Peyer's patch (tissue), 4 donors: Measurements from ENCODE around the gene SPATA16. TPM values are rescaled to one million over a fixed set of nuclear protein-coding genes. Genes with fewer than 3 reads are reported as not detected.

ENCODE experiments used
- DNase-seq, 3 donors: peaks; one replicate each; pipeline ENCODE4 v3.0.0-alpha.2; 2017 to 2019
- H3K27ac ChIP-seq, 4 donors: fragments of 200-600 bp; sonication (generic); one replicate each; pipeline ENCODE4 v1.5.1; 2016 to 2019
- H3K27me3 ChIP-seq, 2 donors: fragments of 200-600 bp; sonication (generic); one replicate each; pipeline ENCODE4 v1.5.1; 2019
- H3K36me3 ChIP-seq, 3 donors: fragments of 200-600 bp; sonication (generic); one replicate each; pipeline ENCODE4 v1.5.1; 2016 to 2019
- H3K4me1 ChIP-seq, 4 donors: fragments of 200-600 bp; sonication (generic); one replicate each; pipeline ENCODE4 v1.5.1; 2016 to 2019
- H3K4me3 ChIP-seq, 4 donors: fragments of 200-600 bp; sonication (generic); 1 replicate in 3 of 4; 2 replicates in 1 of 4; pipeline ENCODE4 v1.5.1; 2016 to 2019; ENCODE audit warnings: mild to moderate bottlenecking in 1 of 4
- H3K9me3 ChIP-seq, 4 donors: fragments of 200-600 bp; sonication (generic); one replicate each; pipeline ENCODE4 v1.5.1; 2016 to 2019; ENCODE audit warnings: mild to moderate bottlenecking in 1 of 4
- CTCF ChIP-seq, 6 experiments: fragments of 450-650 bp in 4 of 6; fragments of 200-600 bp in 2 of 6; sonication (generic) in 1 of 6; IDR thresholded peaks; one replicate each; pipeline ENCODE4 v1.5.1; 2017 to 2019; ENCODE audit warnings: antibody characterized with exemption in 6 of 6, mild to moderate bottlenecking in 3 of 6, moderate library complexity in 1 of 6
- POLR2A ChIP-seq, 2 donors: fragments of 450-650 bp; IDR thresholded peaks; one replicate each; pipeline ENCODE4 v1.5.1; 2017; ENCODE audit warnings: antibody characterized with exemption in 2 of 2, mild to moderate bottlenecking in 2 of 2, moderate library complexity in 2 of 2
- total RNA-seq, 4 donors: library from RNA; depleted of rRNA; stranded (reverse); fragments of >200 nt; gene quantifications; one replicate each; pipeline ENCODE4 v1.1.0, GENCODE V29; 2016

SPATA16 gene
- total RNA-seq, 4 donors from 2014 or later: not detected

- Histone ChIP-seq H3K27me3 (no peaks in the 10 kb centered on the region), H3K9me3 (no peaks in the 10 kb centered on the region), H3K4me1 (no peaks in the 10 kb centered on the region), H3K27ac (no peak overlapping the region), H3K36me3 (no peaks in the 10 kb centered on the region), H3K4me3 (no peak overlapping the region)
- TF ChIP-seq POLR2A (IDR thresholded peaks at IDR 0.05): no peak
- no peak for TF ChIP-seq CTCF (IDR thresholded peaks at IDR 0.05)
- no peak for DNase-seq
Measured at GRCh38 chr3:173003471-173003870, 137.6 kb downstream of the SPATA16 start.

GRCh38 chr3:173001622-173002021 lies 139.4 kb downstream of the SPATA16 start:
- Histone ChIP-seq H3K4me1 (no peaks in the 10 kb centered on the region), H3K27ac (no peak overlapping the region), H3K4me3 (no peak overlapping the region), H3K36me3 (no peaks in the 10 kb centered on the region), H3K9me3 (no peaks in the 10 kb centered on the region), H3K27me3 (no peaks in the 10 kb centered on the region)
- DNase-seq: no peak
- TF ChIP-seq CTCF (IDR thresholded peaks at IDR 0.05) (no peak), POLR2A (IDR thresholded peaks at IDR 0.05) (no peak)

GRCh38 chr3:173000553-173000952 lies 140.5 kb downstream of the SPATA16 start:
- Histone ChIP-seq H3K36me3 (no peaks in the 10 kb centered on the region), H3K9me3 (no peaks in the 10 kb centered on the region), H3K27me3 (no peaks in the 10 kb centered on the region), H3K4me3 (no peak overlapping the region), H3K27ac (no peak overlapping the region), H3K4me1 (no peaks in the 10 kb centered on the region)
- no peak for DNase-seq
- TF ChIP-seq CTCF (IDR thresholded peaks at IDR 0.05) (no peak), POLR2A (IDR thresholded peaks at IDR 0.05) (no peak)

- Histone ChIP-seq H3K4me3 (no peak overlapping the region), H3K27me3 (no peaks in the 10 kb centered on the region), H3K9me3 (no peaks in the 10 kb centered on the region), H3K27ac (no peak overlapping the region), H3K4me1 (no peaks in the 10 kb centered on the region), H3K36me3 (no peaks in the 10 kb centered on the region)
- no peak for TF ChIP-seq POLR2A (IDR thresholded peaks at IDR 0.05)
- no peak for TF ChIP-seq CTCF (IDR thresholded peaks at IDR 0.05)
- DNase-seq: no peak
Measured at GRCh38 chr3:172993412-172993811, 147.6 kb downstream of the SPATA16 start.

GRCh38 chr3:172991424-172991996 lies 149.5 kb downstream of the SPATA16 start:
- Histone ChIP-seq H3K27me3 (no peaks in the 10 kb centered on the region), H3K4me1 (no peaks in the 10 kb centered on the region), H3K36me3 (no peaks in the 10 kb centered on the region), H3K4me3 (no peak overlapping the region), H3K27ac (no peak overlapping the region), H3K9me3 (no peaks in the 10 kb centered on the region)
- TF ChIP-seq CTCF (IDR thresholded peaks at IDR 0.05) (no peak), POLR2A (IDR thresholded peaks at IDR 0.05) (no peak)
- DNase-seq: no peak

GRCh38 chr3:172989373-172989772 lies 151.7 kb downstream of the SPATA16 start:
- no peak for DNase-seq
- TF ChIP-seq CTCF (IDR thresholded peaks at IDR 0.05) (no peak), POLR2A (IDR thresholded peaks at IDR 0.05) (no peak)
- no peak overlapping the region for H3K27ac ChIP-seq
- no peaks in the 10 kb centered on the region for H3K4me1 ChIP-seq
- no peak overlapping the region for H3K4me3 ChIP-seq
- H3K27me3 ChIP-seq: no peaks in the 10 kb centered on the region
- H3K36me3 ChIP-seq: no peaks in the 10 kb centered on the region
- no peaks in the 10 kb centered on the region for H3K9me3 ChIP-seq
